ENCODE results near the gene TM9SF4. TPM values are rescaled to one million over a fixed set of nuclear protein-coding genes. Genes with fewer than 3 reads are reported as not detected.

Gene TM9SF4
- total RNA-seq, 4 donors from 2014 or later = 35.5 to 44.8 (median 42.6) TPM

DNA sequence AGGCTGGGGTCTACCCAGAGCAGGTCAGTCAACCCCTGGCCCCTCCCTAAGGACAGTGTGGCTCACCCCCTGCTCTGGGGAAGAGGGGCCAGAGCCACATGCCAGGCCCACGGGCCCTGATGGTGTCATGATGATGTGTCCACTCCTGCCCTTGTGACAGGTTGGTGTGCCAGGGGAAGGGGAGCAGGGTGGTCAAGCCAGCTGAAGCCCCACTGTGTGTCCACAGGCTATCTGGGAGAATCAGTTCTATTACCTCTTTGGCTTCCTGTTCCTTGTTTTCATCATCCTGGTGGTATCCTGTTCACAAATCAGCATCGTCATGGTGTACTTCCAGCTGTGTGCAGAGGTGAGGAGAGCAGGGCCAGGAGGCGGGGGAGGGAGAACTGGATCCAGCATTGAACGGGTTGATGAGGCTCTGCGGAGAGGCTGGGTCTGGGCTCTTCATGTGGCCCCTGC is 50.3 kb downstream of the TM9SF4 start:
- intact Hi-C loops (cut with DNase I; ENCODE audit: low total_unique reads) (no loop called here), in situ Hi-C loops (cut with MboI; ENCODE audit: low pct_ligation_motif_present in 1 of 4, low pct_unique_long_range_greater_than_20kb in 1 of 4, low sequenced_read_pairs in 3 of 4) (no loop called here)
- no peak for DNase-seq
- H3K9me3 ChIP-seq = no peaks in the 10 kb centered on the region
- peaks cover 0 to 9% (median 2%) of the 10 kb centered on the region in 4 donors for H3K4me1 ChIP-seq
- H3K4me3 ChIP-seq = no peak overlapping the region
- peaks cover 0 to 47% (median 15%) of the 10 kb centered on the region in 4 donors for H3K36me3 ChIP-seq
- TF ChIP-seq, protein P1, sequence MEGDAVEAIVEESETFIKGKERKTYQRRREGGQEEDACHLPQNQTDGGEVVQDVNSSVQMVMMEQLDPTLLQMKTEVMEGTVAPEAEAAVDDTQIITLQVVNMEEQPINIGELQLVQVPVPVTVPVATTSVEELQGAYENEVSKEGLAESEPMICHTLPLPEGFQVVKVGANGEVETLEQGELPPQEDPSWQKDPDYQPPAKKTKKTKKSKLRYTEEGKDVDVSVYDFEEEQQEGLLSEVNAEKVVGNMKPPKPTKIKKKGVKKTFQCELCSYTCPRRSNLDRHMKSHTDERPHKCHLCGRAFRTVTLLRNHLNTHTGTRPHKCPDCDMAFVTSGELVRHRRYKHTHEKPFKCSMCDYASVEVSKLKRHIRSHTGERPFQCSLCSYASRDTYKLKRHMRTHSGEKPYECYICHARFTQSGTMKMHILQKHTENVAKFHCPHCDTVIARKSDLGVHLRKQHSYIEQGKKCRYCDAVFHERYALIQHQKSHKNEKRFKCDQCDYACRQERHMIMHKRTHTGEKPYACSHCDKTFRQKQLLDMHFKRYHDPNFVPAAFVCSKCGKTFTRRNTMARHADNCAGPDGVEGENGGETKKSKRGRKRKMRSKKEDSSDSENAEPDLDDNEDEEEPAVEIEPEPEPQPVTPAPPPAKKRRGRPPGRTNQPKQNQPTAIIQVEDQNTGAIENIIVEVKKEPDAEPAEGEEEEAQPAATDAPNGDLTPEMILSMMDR (IDR thresholded peaks at IDR 0.05) = no peak
- TF ChIP-seq EP300 (IDR thresholded peaks at IDR 0.05; ENCODE audit: low read depth) = no peak
- no peak for TF ChIP-seq POLR2A (IDR thresholded peaks at IDR 0.05)
- TF ChIP-seq POLR2AphosphoS5 (IDR thresholded peaks at IDR 0.05) = no peak
- no peaks in the 10 kb centered on the region for H3K27me3 ChIP-seq
- WGBS, 2 donors (ENCODE audit: low coverage in 1 of 2) = 79% methylated on average over 5 of the region's 5 CpGs; no CpG with 5 or more reads in 1 of the 2 donors
- no peak overlapping the region for H3K27ac ChIP-seq

DNA sequence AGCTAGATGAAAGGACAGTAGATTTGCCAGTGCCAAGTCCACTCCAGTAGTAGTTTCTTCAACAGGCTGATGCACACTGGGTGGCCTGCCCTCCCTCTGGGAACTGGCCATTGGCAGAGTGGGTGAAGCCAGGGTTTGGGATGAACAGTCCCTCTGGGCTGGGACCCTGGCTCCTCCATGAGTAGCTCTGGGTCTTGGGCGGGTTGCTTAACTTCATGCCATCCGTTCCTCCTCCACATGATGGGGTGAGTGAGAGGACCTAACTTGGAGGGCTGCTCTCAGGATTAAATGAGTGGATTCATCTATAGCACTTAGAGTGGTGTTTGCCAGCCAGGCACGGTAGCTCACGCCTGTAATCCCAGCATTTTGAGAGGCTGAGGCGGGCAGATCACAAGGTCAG is 50.8 kb downstream of the TM9SF4 start:
- in situ Hi-C loops (cut with MboI; ENCODE audit: low pct_ligation_motif_present in 1 of 4, low pct_unique_long_range_greater_than_20kb in 1 of 4, low sequenced_read_pairs in 3 of 4) (no loop called here), intact Hi-C loops (cut with DNase I; ENCODE audit: low total_unique reads) (no loop called here)
- DNase-seq = no peak
- peaks cover 0 to 52% (median 16%) of the 10 kb centered on the region in 4 donors for H3K36me3 ChIP-seq
- 94% methylated on average over 5 of the region's 5 CpGs; no CpG with 5 or more reads in 1 of the 2 donors for WGBS, 2 donors (ENCODE audit: low coverage in 1 of 2)
- TF ChIP-seq POLR2A (IDR thresholded peaks at IDR 0.05) (no peak), EP300 (IDR thresholded peaks at IDR 0.05; ENCODE audit: low read depth) (no peak), POLR2AphosphoS5 (IDR thresholded peaks at IDR 0.05) (no peak)
- TF ChIP-seq, protein P1 (IDR thresholded peaks at IDR 0.05) = no peak
- peaks cover 0 to 4% (median 0%) of the 10 kb centered on the region in 4 donors for H3K4me1 ChIP-seq
- no peaks in the 10 kb centered on the region for H3K27me3 ChIP-seq
- no peak overlapping the region for H3K27ac ChIP-seq
- no peaks in the 10 kb centered on the region for H3K9me3 ChIP-seq
- no peak overlapping the region for H3K4me3 ChIP-seq

DNA sequence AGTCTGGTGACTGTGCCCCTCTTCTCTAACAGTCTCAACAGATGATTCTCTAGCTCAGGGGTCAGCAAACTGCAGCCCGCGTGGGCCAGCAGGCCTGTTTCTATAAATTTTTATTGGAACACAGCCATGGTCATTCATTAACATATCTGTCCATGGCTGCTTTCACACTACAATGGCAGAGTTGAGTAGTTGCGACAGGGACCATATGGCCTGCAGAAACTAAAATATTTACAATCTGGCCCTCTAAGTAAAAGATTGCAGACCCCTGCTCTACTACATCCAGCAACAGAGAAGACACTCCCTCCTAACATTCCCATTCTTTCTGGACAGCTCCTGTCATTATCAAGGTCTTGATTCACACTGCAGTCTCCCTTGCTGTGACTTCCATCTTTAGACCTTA is 52.8 kb downstream of the TM9SF4 start:
- Histone ChIP-seq H3K27me3 (no peaks in the 10 kb centered on the region), H3K27ac (no peak overlapping the region), H3K4me3 (no peak overlapping the region), H3K36me3 (peaks cover 0 to 59% (median 24%) of the 10 kb centered on the region in 4 donors), H3K9me3 (no peaks in the 10 kb centered on the region), H3K4me1 (no peaks in the 10 kb centered on the region)
- TF ChIP-seq EP300 (IDR thresholded peaks at IDR 0.05; ENCODE audit: low read depth) (no peak), POLR2AphosphoS5 (IDR thresholded peaks at IDR 0.05) (no peak)
- WGBS, 2 donors (ENCODE audit: low coverage in 1 of 2) = 47% methylated on average over 3 of the region's 3 CpGs; no CpG with 5 or more reads in 1 of the 2 donors
- DNase-seq = no peak
- intact Hi-C loops (cut with DNase I; ENCODE audit: low total_unique reads) (no loop called here), in situ Hi-C loops (cut with MboI; ENCODE audit: low pct_ligation_motif_present in 1 of 4, low pct_unique_long_range_greater_than_20kb in 1 of 4, low sequenced_read_pairs in 3 of 4) (no loop called here)

DNA sequence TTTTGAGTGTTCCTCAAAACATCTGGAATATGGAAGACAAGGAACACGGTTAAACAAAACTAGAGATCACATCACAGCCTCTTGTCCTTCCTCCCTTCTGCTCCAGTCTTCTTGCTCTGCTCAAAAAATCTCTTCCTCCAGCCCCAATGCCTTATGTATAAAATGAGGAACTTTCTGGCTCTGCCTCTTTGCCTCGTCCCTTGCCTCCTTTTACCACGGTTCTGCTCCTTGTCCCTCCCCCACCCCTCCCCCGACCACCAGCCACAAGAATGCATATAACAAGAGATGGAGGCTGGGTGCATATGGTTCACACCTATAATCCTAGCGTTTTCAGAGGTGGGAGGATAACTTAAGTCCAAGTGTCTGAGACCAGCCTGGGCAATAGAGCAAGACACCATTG is 54.4 kb downstream of the TM9SF4 start:
- Histone ChIP-seq H3K27ac (no peak overlapping the region), H3K27me3 (no peaks in the 10 kb centered on the region), H3K9me3 (no peaks in the 10 kb centered on the region), H3K4me3 (no peak overlapping the region), H3K4me1 (no peaks in the 10 kb centered on the region), H3K36me3 (peaks cover 0 to 46% (median 19%) of the 10 kb centered on the region in 4 donors)
- TF ChIP-seq EP300 (IDR thresholded peaks at IDR 0.05; ENCODE audit: low read depth) (no peak), POLR2A (IDR thresholded peaks at IDR 0.05) (no peak), POLR2AphosphoS5 (IDR thresholded peaks at IDR 0.05) (no peak)
- TF ChIP-seq, protein P1 (IDR thresholded peaks at IDR 0.05) = no peak
- intact Hi-C loops (cut with DNase I; ENCODE audit: low total_unique reads) (no loop called here), in situ Hi-C loops (cut with MboI; ENCODE audit: low pct_ligation_motif_present in 1 of 4, low pct_unique_long_range_greater_than_20kb in 1 of 4, low sequenced_read_pairs in 3 of 4) (no loop called here)
- DNase-seq = no peak
- WGBS, 2 donors (ENCODE audit: low coverage in 1 of 2) = 82 to 96% methylated on average over 4 to 5 of the region's 5 CpGs

All from transverse colon (tissue), 4 donors.